ENCODE results near the gene MAN1C1. TPM values are rescaled to one million over a fixed set of nuclear protein-coding genes. Genes with fewer than 3 reads are reported as not detected.
A peak's percentile ranks its signal among the peaks of the same experiment; 100 is the strongest.
"Not testable (repeated sequence)": the region's sequence is repeated elsewhere in the genome, so short reads cannot be mapped to it uniquely, and the experiment has no call there.

MAN1C1 gene
- total RNA-seq, 1 experiment from 2014 or later = 1.5 TPM

DNA sequence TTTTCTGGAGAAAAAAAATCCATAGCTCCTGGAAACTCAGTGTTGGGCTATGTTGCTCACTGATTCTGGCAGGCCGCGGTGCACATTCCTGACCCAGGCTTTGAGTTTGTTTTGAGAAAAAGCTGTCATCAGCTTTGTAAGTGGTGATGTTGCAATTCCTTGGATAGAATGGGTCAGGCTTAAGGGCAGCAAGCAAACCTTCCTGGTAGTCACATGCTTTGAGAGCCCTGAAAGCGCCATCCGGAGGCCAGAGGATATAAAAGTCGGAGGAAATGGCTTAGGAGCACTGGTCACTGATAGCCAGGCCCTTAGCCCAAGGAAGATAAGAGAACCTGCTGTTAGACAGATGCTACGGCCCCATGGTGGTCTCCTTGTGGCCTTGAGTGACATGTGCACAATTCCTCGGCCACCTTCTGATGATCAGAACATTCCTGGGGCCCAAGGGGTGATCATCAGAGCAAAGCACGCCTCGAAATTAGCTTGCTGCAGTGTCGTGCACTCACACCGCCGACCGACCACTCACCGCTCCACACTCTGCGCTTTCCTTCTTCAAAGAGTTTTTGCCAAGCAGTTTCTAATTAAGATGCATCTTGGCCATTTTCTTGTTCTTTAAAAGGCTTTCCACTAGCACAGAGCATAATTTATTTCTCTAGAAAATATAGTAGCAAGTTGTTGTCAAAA is 78.6 kb downstream of the MAN1C1 start:
- H3K4me3 ChIP-seq (ENCODE audit: low read depth in 2 of 2, low read length in 2 of 2) = no peak overlapping the region
- ChIA-PET CTCF (no interaction called here), POLR2A (no interaction called here)
- ATAC-seq (peak; percentile 33; the same call in 1 of the 2 replicates), DNase-seq (ENCODE audit: low read depth, low spot score) (no peak)
- H3K36me3 ChIP-seq (ENCODE audit: control insufficient read depth, insufficient read depth, low read length) = no peaks in the 10 kb centered on the region
- BruUV-seq (replicated peaks) = no TSS peak
- no peak overlapping the region for H3K27ac ChIP-seq (ENCODE audit: low read length)
- in situ Hi-C loops (cut with HindIII; ENCODE audit: low pct_unique_long_range_greater_than_20kb, low sequenced_read_pairs) (no loop called here), intact Hi-C loops (cut with micrococcal nuclease; ENCODE audit: unreplicated experiment) (no loop called here)
- H3K4me1 ChIP-seq (ENCODE audit: control insufficient read depth, insufficient read depth, low read length) = no peaks in the 10 kb centered on the region
- H3K27me3 ChIP-seq (ENCODE audit: control insufficient read depth, insufficient read depth, low read length) = no peaks in the 10 kb centered on the region
- TF ChIP-seq, protein P1, sequence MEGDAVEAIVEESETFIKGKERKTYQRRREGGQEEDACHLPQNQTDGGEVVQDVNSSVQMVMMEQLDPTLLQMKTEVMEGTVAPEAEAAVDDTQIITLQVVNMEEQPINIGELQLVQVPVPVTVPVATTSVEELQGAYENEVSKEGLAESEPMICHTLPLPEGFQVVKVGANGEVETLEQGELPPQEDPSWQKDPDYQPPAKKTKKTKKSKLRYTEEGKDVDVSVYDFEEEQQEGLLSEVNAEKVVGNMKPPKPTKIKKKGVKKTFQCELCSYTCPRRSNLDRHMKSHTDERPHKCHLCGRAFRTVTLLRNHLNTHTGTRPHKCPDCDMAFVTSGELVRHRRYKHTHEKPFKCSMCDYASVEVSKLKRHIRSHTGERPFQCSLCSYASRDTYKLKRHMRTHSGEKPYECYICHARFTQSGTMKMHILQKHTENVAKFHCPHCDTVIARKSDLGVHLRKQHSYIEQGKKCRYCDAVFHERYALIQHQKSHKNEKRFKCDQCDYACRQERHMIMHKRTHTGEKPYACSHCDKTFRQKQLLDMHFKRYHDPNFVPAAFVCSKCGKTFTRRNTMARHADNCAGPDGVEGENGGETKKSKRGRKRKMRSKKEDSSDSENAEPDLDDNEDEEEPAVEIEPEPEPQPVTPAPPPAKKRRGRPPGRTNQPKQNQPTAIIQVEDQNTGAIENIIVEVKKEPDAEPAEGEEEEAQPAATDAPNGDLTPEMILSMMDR (IDR thresholded peaks at IDR 0.05) = no peak
- no peaks in the 10 kb centered on the region for H3K9me3 ChIP-seq (ENCODE audit: control insufficient read depth, insufficient read depth, low read depth, low read length)

DNA sequence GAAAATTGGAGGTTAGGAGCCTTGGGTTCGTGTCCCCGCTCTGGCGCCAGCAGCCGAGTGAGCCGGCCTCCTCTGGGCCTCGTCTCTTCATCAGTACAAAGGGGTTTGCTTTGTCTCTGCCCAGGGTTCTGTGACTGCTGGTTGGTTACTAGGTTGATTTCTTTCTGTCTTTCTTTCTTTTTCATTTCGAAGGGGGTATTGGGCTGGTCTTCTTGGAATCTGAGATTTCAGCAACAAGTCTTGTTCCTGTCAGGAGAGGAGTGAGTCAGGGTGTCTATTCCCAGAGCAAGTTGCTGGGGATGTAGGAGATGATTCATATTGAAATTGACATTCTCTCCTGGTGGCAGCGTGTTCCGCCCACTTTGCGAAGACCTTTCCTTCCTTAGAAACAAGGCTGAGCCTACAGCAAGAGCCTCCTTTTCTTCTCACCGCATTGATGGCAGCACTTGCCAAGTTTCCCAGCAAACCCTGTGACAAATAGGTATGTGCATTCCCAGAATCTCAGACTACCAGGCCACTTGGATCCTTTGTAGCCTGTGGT is 79.2 kb downstream of the MAN1C1 start:
- H3K27ac ChIP-seq (ENCODE audit: low read length) = no peak overlapping the region
- ATAC-seq = no peak
- no peak for DNase-seq (ENCODE audit: low read depth, low spot score)
- in situ Hi-C loops (cut with HindIII; ENCODE audit: low pct_unique_long_range_greater_than_20kb, low sequenced_read_pairs) = no loop called here
- CTCF ChIA-PET = interaction anchor here (0.6 kb wide), 1 partner anchor 75 kb away, joined by 7 read pairs; no protein-coding TSS in a partner anchor
- BruUV-seq (replicated peaks) = no TSS peak
- H3K4me3 ChIP-seq (ENCODE audit: low read depth in 2 of 2, low read length in 2 of 2) = no peak overlapping the region
- intact Hi-C loops (cut with micrococcal nuclease; ENCODE audit: unreplicated experiment) = no loop called here
- no peaks in the 10 kb centered on the region for H3K36me3 ChIP-seq (ENCODE audit: control insufficient read depth, insufficient read depth, low read length)
- POLR2A ChIA-PET = no interaction called here
- H3K4me1 ChIP-seq (ENCODE audit: control insufficient read depth, insufficient read depth, low read length) = no peaks in the 10 kb centered on the region
- TF ChIP-seq, protein P2, sequence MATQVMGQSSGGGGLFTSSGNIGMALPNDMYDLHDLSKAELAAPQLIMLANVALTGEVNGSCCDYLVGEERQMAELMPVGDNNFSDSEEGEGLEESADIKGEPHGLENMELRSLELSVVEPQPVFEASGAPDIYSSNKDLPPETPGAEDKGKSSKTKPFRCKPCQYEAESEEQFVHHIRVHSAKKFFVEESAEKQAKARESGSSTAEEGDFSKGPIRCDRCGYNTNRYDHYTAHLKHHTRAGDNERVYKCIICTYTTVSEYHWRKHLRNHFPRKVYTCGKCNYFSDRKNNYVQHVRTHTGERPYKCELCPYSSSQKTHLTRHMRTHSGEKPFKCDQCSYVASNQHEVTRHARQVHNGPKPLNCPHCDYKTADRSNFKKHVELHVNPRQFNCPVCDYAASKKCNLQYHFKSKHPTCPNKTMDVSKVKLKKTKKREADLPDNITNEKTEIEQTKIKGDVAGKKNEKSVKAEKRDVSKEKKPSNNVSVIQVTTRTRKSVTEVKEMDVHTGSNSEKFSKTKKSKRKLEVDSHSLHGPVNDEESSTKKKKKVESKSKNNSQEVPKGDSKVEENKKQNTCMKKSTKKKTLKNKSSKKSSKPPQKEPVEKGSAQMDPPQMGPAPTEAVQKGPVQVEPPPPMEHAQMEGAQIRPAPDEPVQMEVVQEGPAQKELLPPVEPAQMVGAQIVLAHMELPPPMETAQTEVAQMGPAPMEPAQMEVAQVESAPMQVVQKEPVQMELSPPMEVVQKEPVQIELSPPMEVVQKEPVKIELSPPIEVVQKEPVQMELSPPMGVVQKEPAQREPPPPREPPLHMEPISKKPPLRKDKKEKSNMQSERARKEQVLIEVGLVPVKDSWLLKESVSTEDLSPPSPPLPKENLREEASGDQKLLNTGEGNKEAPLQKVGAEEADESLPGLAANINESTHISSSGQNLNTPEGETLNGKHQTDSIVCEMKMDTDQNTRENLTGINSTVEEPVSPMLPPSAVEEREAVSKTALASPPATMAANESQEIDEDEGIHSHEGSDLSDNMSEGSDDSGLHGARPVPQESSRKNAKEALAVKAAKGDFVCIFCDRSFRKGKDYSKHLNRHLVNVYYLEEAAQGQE (IDR thresholded peaks at IDR 0.05; ENCODE audit: insufficient read depth in 1 of 2, low read depth in 2 of 2, low read length in 1 of 2) = no peak
- no peaks in the 10 kb centered on the region for H3K27me3 ChIP-seq (ENCODE audit: control insufficient read depth, insufficient read depth, low read length)
- H3K9me3 ChIP-seq (ENCODE audit: control insufficient read depth, insufficient read depth, low read depth, low read length) = no peaks in the 10 kb centered on the region

DNA sequence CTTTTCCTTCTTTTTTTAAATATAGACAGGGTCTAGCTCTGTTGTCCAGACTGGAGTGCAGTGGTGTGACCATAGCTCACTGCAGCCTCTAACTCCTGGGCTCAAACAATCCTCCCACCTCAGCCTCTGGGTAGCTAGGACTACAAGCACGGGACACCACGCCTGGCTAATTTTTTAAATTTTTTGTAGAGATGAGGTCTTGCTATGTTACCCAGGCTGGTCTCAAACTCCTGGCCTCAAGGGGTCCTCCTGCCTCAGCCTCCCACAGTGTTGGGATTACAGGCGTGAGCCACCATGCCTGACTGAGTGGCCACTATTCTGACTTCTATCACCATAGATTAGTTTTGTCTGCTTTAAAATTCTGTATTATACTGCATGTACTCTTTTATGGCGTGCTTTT is 80.1 kb downstream of the MAN1C1 start:
- H3K4me1 ChIP-seq (ENCODE audit: control insufficient read depth, insufficient read depth, low read length); H3K4me3 ChIP-seq (ENCODE audit: low read depth in 2 of 2, low read length in 2 of 2); in situ Hi-C loops (cut with HindIII; ENCODE audit: low pct_unique_long_range_greater_than_20kb, low sequenced_read_pairs); H3K36me3 ChIP-seq (ENCODE audit: control insufficient read depth, insufficient read depth, low read length); H3K27me3 ChIP-seq (ENCODE audit: control insufficient read depth, insufficient read depth, low read length); intact Hi-C loops (cut with micrococcal nuclease; ENCODE audit: unreplicated experiment); H3K9me3 ChIP-seq (ENCODE audit: control insufficient read depth, insufficient read depth, low read depth, low read length); ATAC-seq; DNase-seq (ENCODE audit: low read depth, low spot score); H3K27ac ChIP-seq (ENCODE audit: low read length); BruUV-seq (replicated peaks): not testable (repeated sequence)
- ChIA-PET POLR2A (interaction anchor here (0.6 kb wide), 1 partner anchor 1271 kb away, joined by 3 read pairs; no protein-coding TSS in a partner anchor), CTCF (interaction anchor here (0.6 kb wide), 1 partner anchor 75 kb away, joined by 7 read pairs; no protein-coding TSS in a partner anchor)
